Lower lobe of right lung (tissue), 2 donors: ENCODE results near the gene STK32C. TPM values are rescaled to one million over a fixed set of nuclear protein-coding genes. Genes with fewer than 3 reads are reported as not detected.

Experiments used
- ATAC-seq, 2 donors: fragments of 200-7000 bp; cut with Tn5 transposase; one replicate each; pipeline ENCODE4 v1.9.1; 2020 to 2022; ENCODE audit warnings: mild to moderate bottlenecking in 2 of 2, moderate library complexity in 2 of 2
- DNase-seq: peaks from one replicate; pipeline ENCODE4 v3.0.0-alpha.2; 2020
- H3K27ac ChIP-seq: fragments of 200-600 bp; one replicate; pipeline ENCODE4 v1.8.0; 2022
- H3K27me3 ChIP-seq: fragments of 200-600 bp; one replicate; pipeline ENCODE4 v1.8.0; 2022; ENCODE audit warnings: low read depth
- H3K36me3 ChIP-seq: fragments of 200-600 bp; one replicate; pipeline ENCODE4 v1.8.0; 2022; ENCODE audit warnings: mild to moderate bottlenecking
- H3K4me1 ChIP-seq: fragments of 200-600 bp; one replicate; pipeline ENCODE4 v1.8.0; 2022
- H3K4me3 ChIP-seq: fragments of 200-600 bp; one replicate; pipeline ENCODE4 v1.8.0; 2022; ENCODE audit warnings: mild to moderate bottlenecking
- H3K9me3 ChIP-seq: fragments of 200-600 bp; one replicate; pipeline ENCODE4 v1.8.0; 2022
- CTCF ChIP-seq: fragments of 200-600 bp; IDR thresholded peaks from one replicate; pipeline ENCODE4 v1.8.0; 2022; ENCODE audit warnings: antibody characterized with exemption, mild to moderate bottlenecking
- intact Hi-C: fragments of 100-400 bp; cut with DNase I; formaldehyde crosslinking; loops from one replicate; pipeline ENCODE4 v1.11.0; 2022
- long read RNA-seq: library from polyadenylated mRNA; unstranded; transcript quantifications from one replicate; pipeline ENCODE4 v2.0.0, GENCODE V29; 2021
- total RNA-seq: library from RNA; stranded (reverse); fragmentation: NEBNext Ultra II Directional; extraction: Animal tissue kit (Norgen Biotek cat#: 25700); gene quantifications from one replicate; pipeline ENCODE4 v1.2.1, GENCODE V29; 2021
- donor health status: DM: no; HTN: yes; CAD: no; lungs with severe emphysema.

The STK32C gene
- total RNA-seq = 14.1 TPM
- long read RNA-seq, transcript STK32C-201 (12 exons, 2,086 nt) = major isoform, 7 of 17 reads
- long read RNA-seq, partial matches to known transcripts = 0 of 17 reads
- long read RNA-seq, other reads (novel, unspliced or antisense) = 7 of 17 reads

GRCh38 chr10:132307823-132308586, at the start of gene STK32C:
Gene STK32C (minus strand): TSS chr10:132307950. CDS start chr10:132307833, 117 bp downstream.
- intact Hi-C loops = no loop called here
- ATAC-seq (peak; percentile 96 to 97), DNase-seq (peak; percentile 95)
- Histone ChIP-seq H3K27ac (peak within 1 kb of the TSS; percentile 84), H3K27me3 (no peaks in the 10 kb centered on the region), H3K4me3 (peak within 1 kb of the TSS; percentile 88), H3K9me3 (no peaks in the 10 kb centered on the region), H3K36me3 (no peaks in the 10 kb centered on the region), H3K4me1 (peaks cover 16% of the 10 kb centered on the region)
- TF ChIP-seq CTCF = no peak

- Histone ChIP-seq H3K9me3 (no peaks in the 10 kb centered on the region), H3K36me3 (peaks cover 13% of the 10 kb centered on the region), H3K27me3 (no peaks in the 10 kb centered on the region), H3K4me3 (no peak overlapping the region), H3K4me1 (no peaks in the 10 kb centered on the region), H3K27ac (no peak overlapping the region)
- intact Hi-C loops = no loop called here
- TF ChIP-seq CTCF = no peak
- no peak for ATAC-seq
- no peak for DNase-seq
These were observed 49.0 kb upstream of the STK32C start for GRCh38 chr10:132356621-132357195.

- TF ChIP-seq CTCF = no peak
- ATAC-seq (no peak), DNase-seq (no peak)
- Histone ChIP-seq H3K9me3 (no peaks in the 10 kb centered on the region), H3K36me3 (peaks cover 13% of the 10 kb centered on the region), H3K4me3 (no peak overlapping the region), H3K4me1 (no peaks in the 10 kb centered on the region), H3K27me3 (no peaks in the 10 kb centered on the region), H3K27ac (no peak overlapping the region)
- intact Hi-C loops = no loop called here
These were observed 48.0 kb upstream of the STK32C start for GRCh38 chr10:132355754-132356153.

- no peaks in the 10 kb centered on the region for H3K4me1 ChIP-seq
- intact Hi-C loops = no loop called here
- H3K4me3 ChIP-seq = no peak overlapping the region
- DNase-seq (no peak), ATAC-seq (no peak)
- H3K27me3 ChIP-seq = no peaks in the 10 kb centered on the region
- H3K9me3 ChIP-seq = no peaks in the 10 kb centered on the region
- H3K36me3 ChIP-seq = peaks cover 13% of the 10 kb centered on the region
- no peak for TF ChIP-seq CTCF
- no peak overlapping the region for H3K27ac ChIP-seq
These were observed 47.5 kb upstream of the STK32C start for GRCh38 chr10:132355297-132355696.

- DNase-seq (no peak), ATAC-seq (peak in 1 of 2 donors; percentile 3)
- Histone ChIP-seq H3K4me3 (no peak overlapping the region), H3K9me3 (no peaks in the 10 kb centered on the region), H3K27ac (no peak overlapping the region), H3K36me3 (peaks cover 13% of the 10 kb centered on the region), H3K4me1 (no peaks in the 10 kb centered on the region), H3K27me3 (no peaks in the 10 kb centered on the region)
- intact Hi-C loops = no loop called here
- TF ChIP-seq CTCF = no peak
These were observed 46.8 kb upstream of the STK32C start for GRCh38 chr10:132354356-132355094.
